ENCODE data around the gene ST6GALNAC5.

GRCh38 chr1:77047575-77047974, 180.3 kb downstream of the ST6GALNAC5 start:
- TF ChIP-seq, protein P1, sequence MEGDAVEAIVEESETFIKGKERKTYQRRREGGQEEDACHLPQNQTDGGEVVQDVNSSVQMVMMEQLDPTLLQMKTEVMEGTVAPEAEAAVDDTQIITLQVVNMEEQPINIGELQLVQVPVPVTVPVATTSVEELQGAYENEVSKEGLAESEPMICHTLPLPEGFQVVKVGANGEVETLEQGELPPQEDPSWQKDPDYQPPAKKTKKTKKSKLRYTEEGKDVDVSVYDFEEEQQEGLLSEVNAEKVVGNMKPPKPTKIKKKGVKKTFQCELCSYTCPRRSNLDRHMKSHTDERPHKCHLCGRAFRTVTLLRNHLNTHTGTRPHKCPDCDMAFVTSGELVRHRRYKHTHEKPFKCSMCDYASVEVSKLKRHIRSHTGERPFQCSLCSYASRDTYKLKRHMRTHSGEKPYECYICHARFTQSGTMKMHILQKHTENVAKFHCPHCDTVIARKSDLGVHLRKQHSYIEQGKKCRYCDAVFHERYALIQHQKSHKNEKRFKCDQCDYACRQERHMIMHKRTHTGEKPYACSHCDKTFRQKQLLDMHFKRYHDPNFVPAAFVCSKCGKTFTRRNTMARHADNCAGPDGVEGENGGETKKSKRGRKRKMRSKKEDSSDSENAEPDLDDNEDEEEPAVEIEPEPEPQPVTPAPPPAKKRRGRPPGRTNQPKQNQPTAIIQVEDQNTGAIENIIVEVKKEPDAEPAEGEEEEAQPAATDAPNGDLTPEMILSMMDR (IDR thresholded peaks at IDR 0.05) = no peak
- no peak for TF ChIP-seq POLR2A (IDR thresholded peaks at IDR 0.05)

Data from breast epithelium (tissue), 3 donors.